Liver (tissue), 9 donors: ENCODE measurements around the gene ZNF669. TPM values are rescaled to one million over a fixed set of nuclear protein-coding genes. Genes with fewer than 3 reads are reported as not detected.

Experiments
- DNase-seq: peaks from one replicate; pipeline ENCODE4 v3.0.0-alpha.2; 2017; ENCODE audit warnings: low spot score
- H3K27ac ChIP-seq, 2 donors: one replicate each; pipeline ENCODE4 v1.7.0; 2013; ENCODE audit warnings: inconsistent platforms in 2 of 2, low read length in 2 of 2, control low read depth in 1 of 2, low read depth in 1 of 2, mild to moderate bottlenecking in 1 of 2
- H3K27me3 ChIP-seq, 4 donors: one replicate each; pipeline versions ENCODE4 v1.6.1 to v1.7.0; 2013; ENCODE audit warnings: low read length in 3 of 4, inconsistent platforms in 1 of 4, mild to moderate bottlenecking in 1 of 4, moderate library complexity in 1 of 4; ENCODE audit not compliant: control insufficient read depth in 4 of 4, insufficient read depth in 4 of 4
- H3K36me3 ChIP-seq, 4 donors: one replicate each; pipeline versions ENCODE4 v1.6.1 to v1.7.0; 2013; ENCODE audit warnings: low read length in 3 of 4, mild to moderate bottlenecking in 3 of 4, low read depth in 1 of 4, moderate library complexity in 1 of 4; ENCODE audit not compliant: control insufficient read depth in 4 of 4, insufficient read depth in 3 of 4
- H3K4me1 ChIP-seq, 4 donors: one replicate each; pipeline versions ENCODE4 v1.6.1 to v1.7.0; 2013; ENCODE audit warnings: low read length in 3 of 4, mild to moderate bottlenecking in 3 of 4, moderate library complexity in 1 of 4; ENCODE audit not compliant: control insufficient read depth in 4 of 4, insufficient read depth in 4 of 4
- H3K4me3 ChIP-seq, 3 donors: one replicate each; pipeline versions ENCODE4 v1.6.1 to v1.7.0; 2013; ENCODE audit warnings: low read length in 3 of 3, control low read depth in 1 of 3, low read depth in 1 of 3, mild to moderate bottlenecking in 1 of 3
- H3K9ac ChIP-seq, 2 donors: one replicate each; pipeline ENCODE4 v1.7.0; 2013; ENCODE audit warnings: low read length in 2 of 2, mild to moderate bottlenecking in 2 of 2, moderate library complexity in 2 of 2, control low read depth in 1 of 2, low read depth in 1 of 2
- H3K9me3 ChIP-seq, 4 donors: one replicate each; pipeline versions ENCODE4 v1.6.1 to v1.7.0; 2013; ENCODE audit warnings: low read length in 3 of 4; ENCODE audit not compliant: control insufficient read depth in 4 of 4
- ATF3 ChIP-seq: IDR thresholded peaks from 2 replicates; pipeline ENCODE4 v1.6.1; 2016; ENCODE audit warnings: antibody characterized with exemption
- CTCF ChIP-seq: fragments of 150-350 bp; IDR thresholded peaks from 2 replicates; pipeline ENCODE4 v1.5.1; 2017; ENCODE audit warnings: improper control_type of control experiment, low read depth, low read length; ENCODE audit not compliant: missing input control
- EGR1 ChIP-seq, 2 donors: IDR thresholded peaks; 2 replicates each; pipeline ENCODE4 v1.6.1; 2016 to 2018; ENCODE audit warnings: antibody characterized with exemption in 2 of 2, low read depth in 2 of 2
- FOXA1 ChIP-seq: IDR thresholded peaks from 2 replicates; pipeline ENCODE4 v1.6.1; 2016; ENCODE audit warnings: antibody characterized with exemption
- FOXA2 ChIP-seq: IDR thresholded peaks from 2 replicates; pipeline ENCODE4 v1.6.1; 2016; ENCODE audit warnings: antibody characterized with exemption
- GABPA ChIP-seq, 2 donors: IDR thresholded peaks in 1 of 2; conservative IDR thresholded peaks in 1 of 2; 2 replicates each; pipeline ENCODE4 v1.6.1; 2016; ENCODE audit warnings: antibody characterized with exemption in 2 of 2, mild to moderate bottlenecking in 1 of 2, moderate library complexity in 1 of 2
- HNF4A ChIP-seq, 2 donors: conservative IDR thresholded peaks; 2 replicates each; pipeline ENCODE4 v1.6.1; 2016; ENCODE audit warnings: antibody characterized with exemption in 2 of 2, mild to moderate bottlenecking in 2 of 2
- HNF4G ChIP-seq: IDR thresholded peaks from 2 replicates; pipeline ENCODE4 v1.6.1; 2016; ENCODE audit warnings: antibody characterized with exemption
- JUND ChIP-seq, 2 donors: IDR thresholded peaks; 2 replicates each; pipeline ENCODE4 v1.6.1; 2016; ENCODE audit warnings: antibody characterized with exemption in 2 of 2
- MAX ChIP-seq: IDR thresholded peaks from 2 replicates; pipeline ENCODE4 v1.6.1; 2016; ENCODE audit warnings: antibody characterized with exemption
- NR2F2 ChIP-seq: IDR thresholded peaks from 2 replicates; pipeline ENCODE4 v1.6.1; 2016; ENCODE audit warnings: antibody characterized with exemption
- RAD21 ChIP-seq, 2 donors: IDR thresholded peaks; 2 replicates each; pipeline ENCODE4 v1.6.1; 2016; ENCODE audit warnings: antibody characterized with exemption in 2 of 2, mild to moderate bottlenecking in 2 of 2
- REST ChIP-seq: IDR thresholded peaks from 2 replicates; pipeline ENCODE4 v1.6.1; 2016; ENCODE audit warnings: antibody characterized with exemption, mild to moderate bottlenecking
- RXRA ChIP-seq, 2 donors: IDR thresholded peaks; 2 replicates each; pipeline ENCODE4 v1.6.1; 2017 to 2018; ENCODE audit warnings: antibody characterized with exemption in 2 of 2, mild to moderate bottlenecking in 1 of 2
- SP1 ChIP-seq: IDR thresholded peaks from 2 replicates; pipeline ENCODE4 v1.6.1; 2018; ENCODE audit warnings: antibody characterized with exemption, mild to moderate bottlenecking
- TAF1 ChIP-seq: conservative IDR thresholded peaks from 2 replicates; pipeline ENCODE4 v1.6.1; 2016; ENCODE audit warnings: antibody characterized with exemption, mild to moderate bottlenecking
- YY1 ChIP-seq: IDR thresholded peaks from 2 replicates; pipeline ENCODE4 v1.6.1; 2016; ENCODE audit warnings: antibody characterized with exemption, mild to moderate bottlenecking
- ZBTB33 ChIP-seq: IDR thresholded peaks from 2 replicates; pipeline ENCODE4 v1.6.1; 2016; ENCODE audit warnings: antibody characterized with exemption
- WGBS: extraction: QIAGEN DNeasy Blood & Tissue Kit; methylation state at CpG from one replicate; pipeline ENCODE4 v1.1.7; 2013; 5-methylcytosine and 5-hydroxymethylcytosine counted together
- polyA plus RNA-seq, 2 donors: library from polyadenylated mRNA; stranded (reverse) in 1 of 2; unstranded in 1 of 2; fragments of 200-250 nt in 1 of 2; fragments of >200 nt in 1 of 2; fragmentation: Nextera tagmentation in 1 of 2; extraction: Ambion mirVana in 1 of 2; gene quantifications; one replicate each; pipeline versions ENCODE4 v1.2.1 to v1.2.3, GENCODE V29; 2013 to 2015
- total RNA-seq, 2 donors: library from RNA; depleted of rRNA; stranded (reverse); fragments of >200 nt; gene quantifications; one replicate each; pipeline ENCODE4 v1.2.3, GENCODE V29; 2014
- donor health status: healthy.
- donor health status: healthy.
- donor health status: healthy.
- donor health status: healthy.
- donor health status: healthy.

The ZNF669 gene
- total and polyA plus RNA-seq, 4 donors: 1.2 to 4.2 (median 2.2) TPM

DNA sequence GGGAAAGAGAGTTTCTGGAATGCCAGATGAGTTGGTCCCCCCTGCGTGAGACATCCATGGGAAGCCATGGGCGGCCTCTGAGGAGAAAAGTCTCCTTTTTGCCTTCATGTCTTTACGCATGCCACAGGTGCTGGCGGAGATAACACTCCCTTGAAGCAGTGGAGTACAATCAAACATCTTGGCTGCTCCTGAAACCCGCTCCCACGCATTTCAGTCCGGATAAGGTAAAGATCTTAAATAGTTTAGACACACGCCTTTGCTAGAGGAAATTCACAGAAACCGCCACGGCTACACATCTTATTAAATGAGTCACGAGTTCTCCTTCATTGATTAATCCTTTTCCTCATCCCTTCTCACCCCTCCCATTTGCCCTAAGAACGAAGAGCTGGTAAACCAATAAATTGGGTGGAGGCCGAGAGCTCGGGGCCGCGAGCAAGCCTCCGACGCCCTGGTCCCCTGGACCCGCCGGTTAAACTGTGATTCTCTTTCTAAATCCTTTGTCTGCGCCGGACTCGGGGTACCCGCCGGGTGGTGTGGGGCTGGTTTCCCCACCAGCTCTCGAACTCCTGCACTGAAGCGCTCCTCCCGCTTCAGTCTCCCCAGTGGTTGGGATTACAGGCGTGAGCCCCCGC lies 6.6 kb upstream of the ZNF669 start:
- peaks cover 0 to 2% (median 0%) of the 10 kb centered on the region in 4 donors for H3K9me3 ChIP-seq
- H3K4me1 ChIP-seq: peaks cover 0 to 24% (median 17%) of the 10 kb centered on the region in 4 donors
- H3K9ac ChIP-seq: peak overlapping the region in 1 of 2 donors; percentile 47
- H3K27ac ChIP-seq: no peak overlapping the region
- 25% methylated on average over 30 of the region's 30 CpGs for WGBS
- no peak for DNase-seq
- no peaks in the 10 kb centered on the region for H3K27me3 ChIP-seq
- H3K36me3 ChIP-seq: no peaks in the 10 kb centered on the region
- TF ChIP-seq NR2F2 (no peak), EGR1 (IDR thresholded peaks at IDR 0.05; ENCODE audit: low read depth in 2 of 2) (no peak), SP1 (no peak), GABPA (IDR thresholded peaks at IDR 0.05 in 1 of 2, conservative IDR thresholded peaks at IDR 0.05 in 1 of 2) (no peak), JUND (IDR thresholded peaks at IDR 0.05) (no peak), TAF1 (no peak), HNF4G (no peak), RAD21 (IDR thresholded peaks at IDR 0.05) (no peak), REST (no peak), YY1 (no peak)
- H3K4me3 ChIP-seq: peak overlapping the region in 2 of 3 donors; percentile 50 to 92

- Histone ChIP-seq H3K27ac (no peak overlapping the region), H3K4me1 (peaks cover 2 to 25% (median 13%) of the 10 kb centered on the region in 4 donors), H3K9ac (no peak overlapping the region), H3K27me3 (no peaks in the 10 kb centered on the region), H3K9me3 (peaks cover 0 to 9% (median 3%) of the 10 kb centered on the region in 4 donors), H3K4me3 (no peak overlapping the region), H3K36me3 (peaks cover 0 to 3% (median 0%) of the 10 kb centered on the region in 4 donors)
- WGBS: 90% methylated on average over 7 of the region's 7 CpGs
- no peak for DNase-seq
- TF ChIP-seq NR2F2: no peak
- TF ChIP-seq CTCF: no peak
- TF ChIP-seq SP1: no peak
- no peak for TF ChIP-seq TAF1
- no peak for TF ChIP-seq RAD21 (IDR thresholded peaks at IDR 0.05)
- TF ChIP-seq RXRA (IDR thresholded peaks at IDR 0.05): no peak
- TF ChIP-seq REST: no peak
- no peak for TF ChIP-seq EGR1 (IDR thresholded peaks at IDR 0.05; ENCODE audit: low read depth in 2 of 2)
- no peak for TF ChIP-seq HNF4G
- TF ChIP-seq GABPA (IDR thresholded peaks at IDR 0.05 in 1 of 2, conservative IDR thresholded peaks at IDR 0.05 in 1 of 2): no peak
- no peak for TF ChIP-seq ATF3
- TF ChIP-seq FOXA2: no peak
- no peak for TF ChIP-seq YY1
- TF ChIP-seq MAX: no peak
- no peak for TF ChIP-seq HNF4A (conservative IDR thresholded peaks at IDR 0.05)
- TF ChIP-seq ZBTB33: no peak
- no peak for TF ChIP-seq FOXA1
- no peak for TF ChIP-seq JUND (IDR thresholded peaks at IDR 0.05)
Measured at GRCh38 chr1:247107694-247108093, 3.5 kb upstream of the ZNF669 start.
